ENCODE measurements around the gene NPAS3.

NPAS3 gene

GRCh38 chr14:33230021-33230420 lies 291.3 kb downstream of the NPAS3 start:
- Histone ChIP-seq H3K9ac (ENCODE audit: low read length) (no peak overlapping the region), H3K4me1 (ENCODE audit: low read length) (no peaks in the 10 kb centered on the region), H3K79me2 (ENCODE audit: low read length) (no peaks in the 10 kb centered on the region), H3K9me2 (replicated peaks; ENCODE audit: insufficient read depth, low read length) (no peaks in the 10 kb centered on the region), H4K20me1 (ENCODE audit: insufficient read depth, low read length) (no peaks in the 10 kb centered on the region), H3F3A (ENCODE audit: insufficient read depth, low read length) (no peaks in the 10 kb centered on the region), H3K27me3 (replicated peaks; ENCODE audit: insufficient read depth, low read length) (no peaks in the 10 kb centered on the region), H2AFZ (ENCODE audit: low read length) (no peak overlapping the region), H3K36me3 (replicated peaks; ENCODE audit: insufficient read depth, low read length) (no peaks in the 10 kb centered on the region), H3K4me2 (ENCODE audit: low read depth, low read length) (no peak overlapping the region), H3K27ac (ENCODE audit: low read length) (no peak overlapping the region), H3K4me3 (ENCODE audit: low read length) (no peak overlapping the region), H3K9me3 (replicated peaks; ENCODE audit: insufficient read depth, low read length) (no peaks in the 10 kb centered on the region)
- TF ChIP-seq EZH2phosphoT487 (IDR thresholded peaks at IDR 0.05; ENCODE audit: low read length) (no peak), EZH2 (optimal IDR thresholded peaks at IDR 0.05; ENCODE audit: low read depth, low read length) (no peak)
- TF ChIP-seq, protein P1, sequence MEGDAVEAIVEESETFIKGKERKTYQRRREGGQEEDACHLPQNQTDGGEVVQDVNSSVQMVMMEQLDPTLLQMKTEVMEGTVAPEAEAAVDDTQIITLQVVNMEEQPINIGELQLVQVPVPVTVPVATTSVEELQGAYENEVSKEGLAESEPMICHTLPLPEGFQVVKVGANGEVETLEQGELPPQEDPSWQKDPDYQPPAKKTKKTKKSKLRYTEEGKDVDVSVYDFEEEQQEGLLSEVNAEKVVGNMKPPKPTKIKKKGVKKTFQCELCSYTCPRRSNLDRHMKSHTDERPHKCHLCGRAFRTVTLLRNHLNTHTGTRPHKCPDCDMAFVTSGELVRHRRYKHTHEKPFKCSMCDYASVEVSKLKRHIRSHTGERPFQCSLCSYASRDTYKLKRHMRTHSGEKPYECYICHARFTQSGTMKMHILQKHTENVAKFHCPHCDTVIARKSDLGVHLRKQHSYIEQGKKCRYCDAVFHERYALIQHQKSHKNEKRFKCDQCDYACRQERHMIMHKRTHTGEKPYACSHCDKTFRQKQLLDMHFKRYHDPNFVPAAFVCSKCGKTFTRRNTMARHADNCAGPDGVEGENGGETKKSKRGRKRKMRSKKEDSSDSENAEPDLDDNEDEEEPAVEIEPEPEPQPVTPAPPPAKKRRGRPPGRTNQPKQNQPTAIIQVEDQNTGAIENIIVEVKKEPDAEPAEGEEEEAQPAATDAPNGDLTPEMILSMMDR (IDR thresholded peaks at IDR 0.05; ENCODE audit: low read length) = no peak
- no peak for DNase-seq

- no peak overlapping the region for H3K27ac ChIP-seq (ENCODE audit: low read length)
- no peaks in the 10 kb centered on the region for H3K9me3 ChIP-seq (replicated peaks; ENCODE audit: insufficient read depth, low read length)
- H3K4me1 ChIP-seq (ENCODE audit: low read length) = no peaks in the 10 kb centered on the region
- no peaks in the 10 kb centered on the region for H3K79me2 ChIP-seq (ENCODE audit: low read length)
- H3K36me3 ChIP-seq (replicated peaks; ENCODE audit: insufficient read depth, low read length) = no peaks in the 10 kb centered on the region
- H3K4me3 ChIP-seq (ENCODE audit: low read length) = no peak overlapping the region
- no peaks in the 10 kb centered on the region for H3F3A ChIP-seq (ENCODE audit: insufficient read depth, low read length)
- no peak overlapping the region for H2AFZ ChIP-seq (ENCODE audit: low read length)
- no peak overlapping the region for H3K4me2 ChIP-seq (ENCODE audit: low read depth, low read length)
- H3K9ac ChIP-seq (ENCODE audit: low read length) = no peak overlapping the region
- no peaks in the 10 kb centered on the region for H3K27me3 ChIP-seq (replicated peaks; ENCODE audit: insufficient read depth, low read length)
- no peaks in the 10 kb centered on the region for H3K9me2 ChIP-seq (replicated peaks; ENCODE audit: insufficient read depth, low read length)
- DNase-seq = no peak
- no peaks in the 10 kb centered on the region for H4K20me1 ChIP-seq (ENCODE audit: insufficient read depth, low read length)
- no peak for TF ChIP-seq EZH2phosphoT487 (IDR thresholded peaks at IDR 0.05; ENCODE audit: low read length)
- no peak for TF ChIP-seq EZH2 (optimal IDR thresholded peaks at IDR 0.05; ENCODE audit: low read depth, low read length)
- TF ChIP-seq, protein P1 (IDR thresholded peaks at IDR 0.05; ENCODE audit: low read length) = no peak
Measured at GRCh38 chr14:33232031-33232430, 293.4 kb downstream of the NPAS3 start.

DNA sequence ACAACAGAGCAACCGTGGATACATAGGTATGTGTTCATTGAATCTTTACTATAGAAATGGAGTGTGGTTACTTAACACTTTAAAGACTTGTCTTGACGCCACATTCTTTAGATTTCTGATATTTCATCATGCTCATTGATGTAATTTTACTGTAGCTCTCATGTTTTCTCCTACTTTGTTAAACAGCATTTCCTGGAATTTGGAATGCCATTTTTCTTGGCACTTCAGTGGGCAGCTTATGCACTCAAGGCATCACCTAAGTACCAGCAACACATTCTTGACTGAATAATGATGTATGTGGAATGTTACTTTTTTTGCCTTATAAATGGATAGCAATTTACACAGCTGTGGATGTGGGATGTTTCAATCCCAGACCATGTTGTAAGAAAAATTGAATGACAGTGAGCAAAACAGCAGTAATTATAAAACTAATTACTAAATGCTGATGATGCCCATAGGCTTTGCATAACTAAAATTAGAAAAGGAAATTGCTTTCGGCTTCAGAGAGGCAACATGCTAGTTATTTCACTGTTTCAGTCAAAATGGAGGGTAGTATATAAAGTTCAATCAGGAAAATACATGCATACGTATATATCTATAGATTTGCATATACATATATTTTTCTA lies 298.5 kb downstream of the NPAS3 start:
- no peaks in the 10 kb centered on the region for H3K36me3 ChIP-seq (replicated peaks; ENCODE audit: insufficient read depth, low read length)
- no peak overlapping the region for H2AFZ ChIP-seq (ENCODE audit: low read length)
- H3K27me3 ChIP-seq (replicated peaks; ENCODE audit: insufficient read depth, low read length) = no peaks in the 10 kb centered on the region
- no peak overlapping the region for H3K4me2 ChIP-seq (ENCODE audit: low read depth, low read length)
- no peaks in the 10 kb centered on the region for H4K20me1 ChIP-seq (ENCODE audit: insufficient read depth, low read length)
- TF ChIP-seq, protein P1 (IDR thresholded peaks at IDR 0.05; ENCODE audit: low read length) = no peak
- TF ChIP-seq EZH2phosphoT487 (IDR thresholded peaks at IDR 0.05; ENCODE audit: low read length) = no peak
- no peak for TF ChIP-seq EZH2 (optimal IDR thresholded peaks at IDR 0.05; ENCODE audit: low read depth, low read length)
- H3K4me3 ChIP-seq (ENCODE audit: low read length) = no peak overlapping the region
- no peaks in the 10 kb centered on the region for H3K79me2 ChIP-seq (ENCODE audit: low read length)
- H3K9ac ChIP-seq (ENCODE audit: low read length) = no peak overlapping the region
- H3K9me3 ChIP-seq (replicated peaks; ENCODE audit: insufficient read depth, low read length) = no peaks in the 10 kb centered on the region
- H3K9me2 ChIP-seq (replicated peaks; ENCODE audit: insufficient read depth, low read length) = no peaks in the 10 kb centered on the region
- no peaks in the 10 kb centered on the region for H3F3A ChIP-seq (ENCODE audit: insufficient read depth, low read length)
- H3K4me1 ChIP-seq (ENCODE audit: low read length) = no peaks in the 10 kb centered on the region
- no peak for DNase-seq
- no peak overlapping the region for H3K27ac ChIP-seq (ENCODE audit: low read length)
